GM19099 (cell line): ENCODE results near the gene ESYT1.
A peak's percentile ranks its signal among the peaks of the same experiment; 100 is the strongest.

Experiments
- POLR2A ChIP-seq: IDR thresholded peaks from 3 replicates; pipeline ENCODE4 v1.6.1; 2011; ENCODE audit warnings: low read depth; ENCODE audit not compliant: insufficient read length; ENCODE audit errors: extremely low read depth

ESYT1 gene

GRCh38 chr12:56143217-56143616 lies 15.2 kb downstream of the ESYT1 start:
- TF ChIP-seq POLR2A: no peak

GRCh38 chr12:56143870-56144269 lies 15.8 kb downstream of the ESYT1 start:
- no peak for TF ChIP-seq POLR2A

GRCh38 chr12:56145217-56145616 lies 17.1 kb downstream of the ESYT1 start:
- no peak for TF ChIP-seq POLR2A

GRCh38 chr12:56146492-56147460 lies 18.7 kb downstream of the ESYT1 start:
- TF ChIP-seq POLR2A: no peak

GRCh38 chr12:56150563-56150962 lies 22.5 kb downstream of the ESYT1 start:
- TF ChIP-seq POLR2A: no peak

GRCh38 chr12:56151672-56152131 lies 23.6 kb downstream of the ESYT1 start:
- no peak for TF ChIP-seq POLR2A

- TF ChIP-seq POLR2A: peak; percentile 82
Measured at GRCh38 chr12:56152132-56152755, 24.2 kb downstream of the ESYT1 start, which contains the start of gene MYL6B. TSS of gene MYL6B (plus strand) at chr12:56152587. CDS start at chr12:56153919, 1,332 bp downstream.

- no peak for TF ChIP-seq POLR2A
Measured at GRCh38 chr12:56152756-56153677, 24.9 kb downstream of the ESYT1 start.

- TF ChIP-seq POLR2A: no peak
Measured at GRCh38 chr12:56153678-56154065, 25.6 kb downstream of the ESYT1 start.

GRCh38 chr12:56154246-56154771 lies 26.2 kb downstream of the ESYT1 start:
- TF ChIP-seq POLR2A: no peak

- TF ChIP-seq POLR2A: no peak
Measured at GRCh38 chr12:56154818-56155217, 26.8 kb downstream of the ESYT1 start.

- no peak for TF ChIP-seq POLR2A
Measured at GRCh38 chr12:56155256-56155845, 27.3 kb downstream of the ESYT1 start.

- TF ChIP-seq POLR2A: peak; percentile 15
Measured at GRCh38 chr12:56157201-56158028, 29.3 kb downstream of the ESYT1 start.
